Neural progenitor cell (in vitro differentiated cells): Measurements from ENCODE around the gene CSF1R.

Source experiments
- EZH2 ChIP-seq: fragments of 200-600 bp; sonication (generic); IDR thresholded peaks from 2 replicates; pipeline ENCODE4 v1.6.1; 2017; ENCODE audit warnings: antibody characterized with exemption, mild to moderate bottlenecking, moderate library complexity
- TF ChIP-seq, protein P1 (sequence below): fragments of 200-600 bp; sonication (generic); IDR thresholded peaks from 2 replicates; pipeline ENCODE4 v1.5.1; 2017; ENCODE audit warnings: antibody characterized with exemption, mild to moderate bottlenecking

DNA sequence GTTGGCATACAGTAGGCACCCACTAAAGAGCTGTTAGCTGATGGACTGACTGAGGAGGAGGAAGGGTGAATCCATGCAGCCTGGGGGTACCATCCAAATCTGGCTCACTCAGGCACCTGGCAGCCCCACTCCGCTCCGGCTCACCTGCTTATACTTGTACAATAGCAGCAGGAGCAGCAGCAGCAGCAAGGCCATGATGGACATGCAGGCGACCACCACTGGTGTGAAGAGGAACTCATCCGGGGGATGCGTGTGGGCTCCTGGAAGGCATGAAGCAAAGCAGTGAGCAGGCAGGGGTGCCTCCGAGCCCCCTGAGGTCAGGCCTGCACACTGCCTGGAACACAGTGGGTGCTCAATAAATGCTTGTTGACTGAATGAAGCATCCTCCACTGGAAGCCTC, 18.3 kb downstream of the CSF1R start:
- no peak for TF ChIP-seq EZH2
- TF ChIP-seq, protein P1, sequence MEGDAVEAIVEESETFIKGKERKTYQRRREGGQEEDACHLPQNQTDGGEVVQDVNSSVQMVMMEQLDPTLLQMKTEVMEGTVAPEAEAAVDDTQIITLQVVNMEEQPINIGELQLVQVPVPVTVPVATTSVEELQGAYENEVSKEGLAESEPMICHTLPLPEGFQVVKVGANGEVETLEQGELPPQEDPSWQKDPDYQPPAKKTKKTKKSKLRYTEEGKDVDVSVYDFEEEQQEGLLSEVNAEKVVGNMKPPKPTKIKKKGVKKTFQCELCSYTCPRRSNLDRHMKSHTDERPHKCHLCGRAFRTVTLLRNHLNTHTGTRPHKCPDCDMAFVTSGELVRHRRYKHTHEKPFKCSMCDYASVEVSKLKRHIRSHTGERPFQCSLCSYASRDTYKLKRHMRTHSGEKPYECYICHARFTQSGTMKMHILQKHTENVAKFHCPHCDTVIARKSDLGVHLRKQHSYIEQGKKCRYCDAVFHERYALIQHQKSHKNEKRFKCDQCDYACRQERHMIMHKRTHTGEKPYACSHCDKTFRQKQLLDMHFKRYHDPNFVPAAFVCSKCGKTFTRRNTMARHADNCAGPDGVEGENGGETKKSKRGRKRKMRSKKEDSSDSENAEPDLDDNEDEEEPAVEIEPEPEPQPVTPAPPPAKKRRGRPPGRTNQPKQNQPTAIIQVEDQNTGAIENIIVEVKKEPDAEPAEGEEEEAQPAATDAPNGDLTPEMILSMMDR, result no peak
